Stimulated activated CD8-positive, alpha-beta memory T cell treated with anti-CD3 and anti-CD28 coated beads, Interleukin-12 subunit alpha, Interleukin-12 subunit beta, amount 100 ng/mL, for 1 hour (primary cell): ENCODE data around the gene CCDC120.
A peak's percentile ranks its signal among the peaks of the same experiment; 100 is the strongest.

Source experiments
- DNase-seq: peaks from one replicate; pipeline ENCODE4 v3.0.0-alpha.2; 2020; ENCODE audit warnings: low read depth

The CCDC120 gene

DNA sequence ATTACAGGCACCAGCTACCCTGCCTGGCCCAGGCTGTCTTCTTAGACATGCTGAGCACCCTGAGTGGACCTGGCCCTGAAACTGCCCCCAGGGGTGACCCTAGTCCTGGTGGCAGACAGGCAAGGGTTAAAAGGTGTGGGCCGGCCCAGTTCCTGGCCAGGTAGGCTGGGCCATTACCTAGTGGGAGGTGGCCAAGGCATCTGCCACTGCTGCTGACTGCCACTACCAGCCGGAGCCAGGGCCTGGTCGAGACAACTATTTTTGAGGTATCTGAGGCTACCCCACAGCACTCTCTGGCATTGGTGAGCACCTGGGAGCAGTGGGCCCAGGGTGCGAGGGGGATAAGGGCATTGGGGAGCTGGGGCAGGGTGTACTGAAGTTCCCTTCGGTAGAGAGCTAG is at the start of gene CCDC120:
CCDC120 (plus strand) TSS at position 206 of the 400 bp plus-strand sequence. CDS start 3,043 bp downstream, outside the sequence.
- DNase-seq = no peak

GRCh38 chrX:49019050-49019449 is 39.7 kb upstream of the CCDC120 start:
- DNase-seq = no peak

GRCh38 chrX:49019599-49020249 is 39.1 kb upstream of the CCDC120 start:
- no peak for DNase-seq

DNA sequence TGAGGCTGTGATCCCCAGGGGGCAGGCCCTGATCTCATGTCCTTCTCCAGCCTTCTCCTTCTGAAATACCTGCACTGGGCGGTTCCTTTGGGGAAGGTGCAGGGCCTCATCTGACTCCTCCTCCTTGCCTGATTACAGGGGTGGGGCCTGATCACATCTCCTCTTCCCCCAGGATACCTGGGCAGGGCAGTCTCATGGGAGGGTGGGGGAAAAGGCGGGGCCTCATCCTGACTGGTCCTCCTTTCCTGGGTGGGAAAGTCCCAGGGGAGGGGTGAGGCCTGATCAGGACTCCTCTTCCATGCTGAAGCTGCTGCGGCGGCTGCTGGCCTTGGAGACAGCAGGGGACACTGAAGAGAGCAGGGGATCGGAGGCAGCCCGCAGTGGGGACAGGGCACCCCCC is 28.9 kb upstream of the CCDC120 start:
- no peak for DNase-seq

DNA sequence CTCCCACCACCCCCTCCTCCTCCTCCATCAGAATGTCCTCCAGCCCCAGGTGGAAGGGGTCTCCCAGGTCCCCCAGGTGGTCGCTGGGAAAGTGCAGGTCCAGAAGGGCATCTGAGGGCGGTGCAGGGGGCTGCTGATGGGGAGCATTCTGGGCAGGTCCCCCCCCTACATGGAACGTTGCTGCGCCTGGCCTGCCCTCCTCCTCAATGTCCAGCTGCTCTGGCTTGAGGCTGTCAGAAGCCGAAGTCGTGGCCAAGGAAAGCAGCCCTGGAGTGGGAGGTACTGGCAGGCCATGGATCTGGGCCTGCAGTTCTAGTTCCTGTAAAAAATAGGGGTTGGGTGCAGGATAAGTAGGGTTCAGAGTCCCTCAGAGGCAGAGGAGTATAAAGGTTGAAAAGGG is 28.5 kb upstream of the CCDC120 start:
- no peak for DNase-seq

GRCh38 chrX:49037883-49038475 is 20.8 kb upstream of the CCDC120 start:
- no peak for DNase-seq

DNA sequence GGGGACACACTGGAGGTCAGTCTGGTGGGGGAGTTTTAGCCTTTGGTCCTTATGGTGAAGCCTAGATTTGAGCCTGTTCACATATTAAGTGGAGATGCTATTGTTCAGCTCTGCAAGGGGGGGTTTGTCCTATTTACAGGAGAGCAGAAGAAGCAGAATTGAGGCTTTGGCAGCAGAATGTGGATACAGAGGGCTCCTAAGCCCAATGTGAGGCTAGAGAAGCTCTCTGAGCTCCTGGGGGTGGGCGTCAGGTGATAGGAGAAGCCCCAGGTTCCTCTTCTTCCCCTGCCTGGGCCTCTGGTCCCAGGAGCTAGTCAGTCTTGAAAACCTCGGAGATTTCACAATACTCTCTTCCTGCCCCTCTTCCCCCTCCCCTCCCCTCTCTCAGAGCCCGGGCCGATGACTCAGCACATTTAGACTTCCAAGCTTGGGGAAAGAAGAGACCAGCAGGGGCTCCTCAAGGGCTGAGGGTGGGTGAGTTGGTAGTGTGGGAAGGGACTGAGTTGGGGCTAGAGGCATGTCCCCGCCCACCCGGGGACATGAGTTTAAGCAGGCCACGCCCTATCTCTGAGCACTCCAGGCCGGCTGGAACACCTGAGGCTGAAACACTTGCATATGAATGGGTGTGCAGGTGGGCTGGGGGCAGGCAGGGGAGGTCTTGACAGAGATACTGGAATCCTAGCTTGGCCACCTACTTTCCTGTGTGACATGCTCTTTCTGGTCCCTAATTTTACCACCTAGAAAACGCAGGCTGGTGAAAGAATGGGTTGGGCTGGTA is 19.0 kb upstream of the CCDC120 start:
- DNase-seq = no peak

DNA sequence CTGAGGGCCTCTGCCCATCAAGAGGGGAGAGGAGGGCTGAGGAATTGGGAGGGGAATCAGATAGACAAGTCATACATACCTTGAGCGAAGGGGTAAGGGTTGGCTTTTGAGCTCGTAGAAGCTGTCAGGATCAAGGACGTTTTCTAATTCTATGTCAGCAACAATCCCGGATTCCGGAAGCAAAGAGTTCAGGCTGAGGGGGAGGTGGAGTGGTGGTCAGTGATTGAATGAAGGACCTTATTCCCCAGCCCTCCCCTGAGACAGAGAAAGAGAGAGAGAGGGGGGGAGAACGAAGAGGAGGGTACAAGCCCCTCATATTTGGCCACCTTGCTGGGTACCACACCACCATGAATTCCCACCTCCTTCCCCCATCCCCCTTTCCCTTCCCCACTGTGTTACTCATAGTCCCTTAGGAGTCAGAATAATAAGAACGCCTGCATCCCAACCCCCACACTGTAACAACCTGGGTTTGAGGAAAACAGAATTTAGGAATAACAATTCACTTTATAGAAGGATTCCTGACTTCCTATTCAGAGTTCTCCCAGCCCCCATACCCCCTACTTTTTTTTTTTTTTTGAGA is 18.3 kb upstream of the CCDC120 start:
- no peak for DNase-seq

GRCh38 chrX:49041744-49042580 is 16.8 kb upstream of the CCDC120 start:
- no peak for DNase-seq

DNA sequence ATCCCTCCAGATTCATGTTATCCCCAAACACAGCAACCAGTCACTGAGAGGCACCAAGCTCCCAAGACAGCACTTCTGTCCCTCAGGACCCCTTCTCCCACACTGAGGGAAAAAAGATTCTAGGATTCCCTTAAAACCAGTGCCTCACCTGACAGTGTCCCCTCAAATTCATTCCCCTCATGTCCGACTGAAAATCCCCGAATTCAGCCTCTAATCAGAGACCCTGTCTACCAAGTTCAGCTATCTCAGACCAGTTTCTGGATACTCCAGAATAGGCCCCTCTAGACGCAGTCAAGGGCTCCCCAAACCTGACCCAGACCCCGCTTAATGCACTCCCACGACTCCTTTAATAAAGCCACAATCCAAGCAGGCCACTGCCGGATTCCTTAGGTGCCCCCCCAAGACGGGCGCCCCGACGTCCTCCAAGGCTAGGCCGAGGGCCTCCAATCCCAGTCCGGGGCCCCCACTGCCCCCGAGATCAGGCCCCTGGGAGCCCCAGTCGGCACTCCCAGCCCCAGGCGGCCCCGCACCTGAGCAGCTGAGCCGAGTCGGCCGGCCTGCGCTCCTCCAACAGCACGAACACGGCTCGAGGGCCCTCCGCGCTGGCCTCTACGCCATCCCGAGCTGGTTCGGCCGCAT is 16.1 kb upstream of the CCDC120 start:
- DNase-seq = no peak

DNA sequence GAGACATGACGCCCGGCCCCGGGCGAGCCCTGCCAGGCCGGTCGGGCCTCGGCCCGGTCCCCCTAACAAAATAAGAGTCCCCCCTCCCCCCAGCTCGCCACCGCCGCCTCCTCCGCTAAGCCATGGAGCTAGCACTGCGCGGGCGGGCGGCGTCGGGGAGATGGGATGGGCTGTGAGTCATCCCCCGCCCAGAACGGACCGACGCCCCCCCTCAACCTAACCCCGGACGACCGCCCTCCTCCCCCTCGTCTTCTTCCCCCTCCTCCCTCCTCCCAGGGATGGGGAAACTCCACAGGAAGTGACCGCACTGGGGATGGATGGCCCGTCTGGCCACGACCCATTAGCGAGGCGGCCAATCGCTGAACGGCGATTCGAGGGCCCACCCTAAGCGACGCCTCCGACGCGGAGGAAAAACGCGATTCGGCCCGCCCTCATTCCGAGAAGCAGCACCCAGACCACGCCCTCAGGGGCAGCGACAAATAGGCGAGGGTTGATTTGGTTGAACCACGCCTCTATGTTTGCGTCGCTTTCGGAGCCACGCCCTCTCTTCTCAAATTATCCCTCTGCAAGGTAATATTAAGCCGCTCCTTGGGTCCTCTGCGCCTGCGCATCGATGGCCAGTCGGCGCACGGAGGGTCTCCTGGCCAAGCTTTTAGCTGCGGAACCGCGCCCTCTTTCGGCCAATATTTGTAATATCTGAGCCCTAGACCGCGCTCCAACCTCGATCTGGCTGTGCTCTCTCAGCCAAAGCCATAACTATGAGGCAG is 15.4 kb upstream of the CCDC120 start, which contains the start of gene TFE3:
TFE3 (minus strand) TSS at position 138 of the 767 bp plus-strand sequence; CDS start at position 7, 131 bp downstream.
- DNase-seq = peak; percentile 91

DNA sequence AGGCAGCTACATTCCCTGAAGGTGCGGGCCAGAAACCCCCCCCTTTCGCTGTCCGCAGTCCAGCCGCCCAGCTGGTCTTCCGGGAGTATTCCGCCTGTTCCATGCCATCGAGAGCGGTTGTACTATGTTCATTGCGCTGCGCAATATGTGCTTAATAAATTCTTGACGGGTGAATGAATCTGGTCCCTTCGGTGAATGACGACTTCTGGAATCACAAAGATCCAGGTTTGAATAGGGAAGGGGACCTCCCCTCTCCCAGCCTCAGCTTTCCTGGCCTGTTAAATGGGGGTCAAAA is 14.9 kb upstream of the CCDC120 start:
- DNase-seq = no peak

DNA sequence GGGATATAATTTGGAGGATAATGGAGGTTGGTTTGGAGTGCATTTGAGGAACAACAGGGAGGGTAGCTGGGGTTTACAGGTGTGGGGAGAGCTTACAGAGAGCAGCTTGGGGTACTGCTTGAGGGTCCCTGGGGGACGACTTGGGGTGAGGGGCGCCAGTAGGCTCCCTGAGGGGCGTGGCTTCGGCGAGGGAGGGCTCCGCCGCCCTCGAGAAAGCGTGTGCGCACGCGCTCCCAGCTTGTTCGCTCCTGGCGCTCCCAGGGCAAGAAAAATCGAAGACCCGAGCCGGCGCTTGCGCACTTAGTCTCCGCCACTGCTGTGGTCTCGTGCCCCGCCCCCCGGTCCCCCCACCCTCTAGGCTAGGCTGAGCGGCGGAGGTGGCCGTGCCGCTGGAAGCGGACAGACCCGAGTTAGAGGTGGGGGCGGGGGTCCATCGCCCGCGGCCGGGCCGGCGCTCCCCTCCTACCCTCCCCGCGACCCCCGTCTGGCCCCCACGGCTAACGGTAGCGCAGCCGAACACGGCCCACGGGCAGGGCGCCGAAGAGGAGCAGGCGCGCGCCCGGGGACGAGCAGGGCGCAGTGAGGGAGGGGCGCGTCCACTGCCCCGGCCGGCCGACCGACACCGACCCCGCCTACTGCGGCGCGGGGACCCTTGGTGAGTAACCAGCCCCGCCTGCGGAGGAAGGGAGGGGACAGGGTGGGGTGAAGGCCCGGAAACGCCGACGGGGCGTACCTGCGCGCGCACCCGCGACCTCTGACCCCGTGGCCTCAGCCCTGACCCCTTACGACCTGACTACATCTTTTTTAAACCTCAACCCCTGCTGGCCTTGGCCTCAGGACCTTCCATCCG is 5.4 kb upstream of the CCDC120 start:
- DNase-seq = peak; percentile 36

DNA sequence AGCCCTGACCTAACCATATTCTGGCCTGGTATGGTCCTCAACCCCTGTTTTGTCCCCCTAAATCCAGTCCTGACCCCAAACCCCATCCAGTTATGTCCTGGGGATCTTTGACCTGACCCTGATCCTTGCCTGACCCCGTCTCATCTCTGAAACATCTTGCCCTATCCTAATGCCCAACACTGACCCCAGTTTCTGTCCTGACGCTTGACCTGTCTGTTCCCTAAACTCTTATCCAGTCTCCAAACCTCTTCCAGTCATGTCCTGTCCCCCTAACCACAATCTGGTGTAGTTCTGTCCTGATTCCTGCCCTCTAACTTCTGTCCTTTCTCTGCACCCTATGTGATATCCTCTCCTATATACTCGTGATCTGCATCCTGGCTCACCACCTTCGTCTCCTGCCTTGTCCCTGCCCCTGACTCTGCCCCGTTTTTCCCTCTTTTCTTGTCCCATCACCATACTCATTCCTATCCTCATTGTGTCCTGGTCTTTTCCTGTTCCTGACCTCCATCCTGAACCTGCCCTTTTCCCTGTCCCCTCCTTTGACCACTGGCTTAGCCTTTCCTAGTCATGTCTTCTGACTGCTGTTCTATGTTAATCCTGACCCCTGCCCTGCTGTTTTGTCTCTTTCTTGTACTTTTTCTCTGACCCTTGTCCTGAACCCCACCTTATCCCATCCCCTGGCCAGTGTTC is 4.6 kb upstream of the CCDC120 start:
- no peak for DNase-seq

- DNase-seq = no peak
These were observed 402 bp downstream of the CCDC120 start for GRCh38 chrX:49059201-49059600.

- DNase-seq = no peak
These were observed 884 bp downstream of the CCDC120 start for GRCh38 chrX:49059681-49060085.

- no peak for DNase-seq
These were observed 2.1 kb downstream of the CCDC120 start for GRCh38 chrX:49060914-49061313.

- no peak for DNase-seq
These were observed 2.7 kb downstream of the CCDC120 start for GRCh38 chrX:49061490-49061889.

DNA sequence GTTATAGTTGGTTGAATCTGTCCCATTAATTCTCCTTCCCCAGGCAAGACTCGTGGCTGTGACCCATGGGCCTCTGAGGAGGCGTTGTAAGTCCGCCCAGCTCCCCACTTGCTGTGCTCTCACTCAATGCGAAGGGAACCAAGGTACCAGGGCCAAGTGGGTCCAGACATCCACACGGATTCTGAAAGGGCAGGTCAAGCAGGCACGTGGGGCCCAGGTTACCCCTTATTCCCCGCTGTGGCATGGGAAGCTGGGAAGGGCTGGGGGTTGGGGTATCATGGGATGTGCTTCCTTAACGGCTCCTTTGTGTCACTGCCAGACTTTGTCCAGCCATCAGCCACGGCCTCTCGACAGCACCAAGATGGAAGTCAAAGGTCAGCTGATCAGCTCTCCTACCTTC is 3.1 kb downstream of the CCDC120 start:
- no peak for DNase-seq
